ENCODE data around the gene MMS19.
"Not testable (repeated sequence)": the region's sequence is repeated elsewhere in the genome, so short reads cannot be mapped to it uniquely, and the experiment has no call there.

Gene MMS19

DNA sequence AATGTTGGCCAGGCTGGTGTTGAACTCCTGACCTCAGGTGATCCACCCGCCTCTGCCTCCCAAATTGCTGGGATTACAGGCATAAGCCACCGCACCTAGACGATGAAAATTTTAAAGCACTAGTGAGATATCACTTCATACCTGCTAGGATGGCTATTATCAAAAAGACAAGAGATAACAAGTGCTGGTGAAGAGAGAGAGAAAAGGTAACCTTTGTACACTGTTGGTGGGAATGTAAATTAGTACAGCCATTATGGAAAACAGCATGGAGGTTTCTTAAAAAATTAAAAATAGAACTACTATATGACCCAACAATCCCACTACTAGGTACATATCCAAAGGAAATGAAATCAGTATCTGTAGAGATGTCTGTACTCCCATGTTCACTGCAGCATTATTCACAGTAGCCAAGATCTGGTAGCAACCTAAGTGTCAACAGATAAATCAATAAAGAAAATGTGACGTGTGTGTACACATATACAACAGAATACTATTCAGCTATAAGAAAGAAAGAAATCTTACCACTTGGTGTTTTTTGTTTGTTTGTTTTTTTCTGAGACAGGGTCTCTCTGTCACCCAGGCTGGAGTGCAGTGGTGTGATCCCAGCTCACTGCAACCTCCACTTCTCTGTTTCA, 12.5 kb downstream of the MMS19 start:
- Mint-ChIP-seq H3K4me3 (no peak overlapping the region), H3K4me1 (peaks cover 5% of the 10 kb centered on the region), H3K27ac (no peak overlapping the region), H3K27me3 (ENCODE audit: low read depth) (no peaks in the 10 kb centered on the region), H3K9me3 (no peaks in the 10 kb centered on the region), H3K36me3 (ENCODE audit: low read depth) (peaks cover 21% of the 10 kb centered on the region)
- TF ChIP-seq, protein P1, sequence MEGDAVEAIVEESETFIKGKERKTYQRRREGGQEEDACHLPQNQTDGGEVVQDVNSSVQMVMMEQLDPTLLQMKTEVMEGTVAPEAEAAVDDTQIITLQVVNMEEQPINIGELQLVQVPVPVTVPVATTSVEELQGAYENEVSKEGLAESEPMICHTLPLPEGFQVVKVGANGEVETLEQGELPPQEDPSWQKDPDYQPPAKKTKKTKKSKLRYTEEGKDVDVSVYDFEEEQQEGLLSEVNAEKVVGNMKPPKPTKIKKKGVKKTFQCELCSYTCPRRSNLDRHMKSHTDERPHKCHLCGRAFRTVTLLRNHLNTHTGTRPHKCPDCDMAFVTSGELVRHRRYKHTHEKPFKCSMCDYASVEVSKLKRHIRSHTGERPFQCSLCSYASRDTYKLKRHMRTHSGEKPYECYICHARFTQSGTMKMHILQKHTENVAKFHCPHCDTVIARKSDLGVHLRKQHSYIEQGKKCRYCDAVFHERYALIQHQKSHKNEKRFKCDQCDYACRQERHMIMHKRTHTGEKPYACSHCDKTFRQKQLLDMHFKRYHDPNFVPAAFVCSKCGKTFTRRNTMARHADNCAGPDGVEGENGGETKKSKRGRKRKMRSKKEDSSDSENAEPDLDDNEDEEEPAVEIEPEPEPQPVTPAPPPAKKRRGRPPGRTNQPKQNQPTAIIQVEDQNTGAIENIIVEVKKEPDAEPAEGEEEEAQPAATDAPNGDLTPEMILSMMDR (IDR thresholded peaks at IDR 0.05; ENCODE audit: unreplicated experiment in 3 of 3), result no peak

DNA sequence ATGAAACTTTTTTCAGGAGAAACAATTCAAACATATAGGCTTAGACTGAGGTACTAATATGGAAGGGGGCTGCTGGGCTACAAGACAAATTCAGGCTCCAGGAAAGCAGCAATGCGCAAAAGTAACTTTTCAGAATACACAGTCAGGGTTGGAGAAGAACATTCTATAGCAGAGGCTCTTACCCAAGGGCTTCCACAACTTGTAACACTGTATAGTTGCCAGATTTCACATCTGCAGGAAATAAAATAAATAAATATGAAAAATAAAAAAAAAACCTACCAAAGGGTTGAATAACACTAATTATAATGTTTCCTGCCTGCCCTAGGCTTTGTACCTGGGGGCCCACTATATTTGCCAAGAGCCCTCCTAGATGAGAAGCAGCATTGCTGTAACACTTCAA, 14.3 kb downstream of the MMS19 start:
- Mint-ChIP-seq H3K9me3 (no peaks in the 10 kb centered on the region), H3K27ac (no peak overlapping the region), H3K36me3 (ENCODE audit: low read depth) (peaks cover 35% of the 10 kb centered on the region), H3K4me3 (no peak overlapping the region), H3K4me1 (no peaks in the 10 kb centered on the region), H3K27me3 (ENCODE audit: low read depth) (no peaks in the 10 kb centered on the region)
- TF ChIP-seq, protein P1 (IDR thresholded peaks at IDR 0.05; ENCODE audit: unreplicated experiment in 3 of 3), result no peak

DNA sequence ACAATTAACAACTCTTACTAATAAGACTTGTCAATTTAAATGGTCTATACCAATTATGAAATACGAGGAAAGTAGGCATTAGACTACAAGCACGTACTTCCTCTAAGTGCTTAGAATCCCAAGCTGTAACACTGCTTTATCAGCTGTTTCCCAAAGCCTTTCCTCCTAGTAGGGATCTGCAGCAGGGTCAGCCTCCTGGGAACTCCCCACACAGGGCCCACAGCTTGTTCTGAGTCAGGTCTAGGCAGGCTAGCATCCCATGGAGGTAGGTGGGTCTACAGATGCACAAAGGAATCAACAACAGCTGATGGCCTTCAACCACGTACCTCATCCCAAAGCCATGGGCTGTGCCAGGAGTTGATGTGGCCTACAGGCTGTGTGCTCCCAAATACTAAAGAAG, 14.7 kb downstream of the MMS19 start:
- H3K4me1 Mint-ChIP-seq, result no peaks in the 10 kb centered on the region
- no peaks in the 10 kb centered on the region for H3K27me3 Mint-ChIP-seq (ENCODE audit: low read depth)
- TF ChIP-seq, protein P1 (IDR thresholded peaks at IDR 0.05; ENCODE audit: unreplicated experiment in 3 of 3), result no peak
- H3K36me3 Mint-ChIP-seq (ENCODE audit: low read depth), result peaks cover 35% of the 10 kb centered on the region
- no peak overlapping the region for H3K4me3 Mint-ChIP-seq
- no peaks in the 10 kb centered on the region for H3K9me3 Mint-ChIP-seq
- no peak overlapping the region for H3K27ac Mint-ChIP-seq

DNA sequence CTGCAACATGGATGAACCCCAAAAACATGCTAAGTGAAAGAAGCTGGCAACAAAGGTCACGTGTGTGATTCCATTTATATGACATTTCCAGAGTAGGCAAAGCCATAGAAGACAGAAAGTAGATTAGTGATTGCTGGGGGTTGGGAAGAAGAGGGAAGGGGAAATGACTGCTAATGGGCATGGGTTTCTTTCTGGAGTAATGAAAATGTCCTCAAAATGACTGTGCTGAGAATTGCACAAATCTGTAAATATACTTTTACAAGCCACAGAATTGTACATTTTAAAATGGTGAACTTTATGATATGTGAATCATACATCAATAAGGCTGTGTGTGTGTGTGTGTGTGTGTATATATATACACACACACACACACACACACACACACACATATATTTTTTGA, 15.8 kb downstream of the MMS19 start:
- Mint-ChIP-seq H3K4me3 (no peak overlapping the region), H3K27ac (no peak overlapping the region), H3K36me3 (ENCODE audit: low read depth) (peaks cover 47% of the 10 kb centered on the region), H3K9me3 (no peaks in the 10 kb centered on the region), H3K27me3 (ENCODE audit: low read depth) (no peaks in the 10 kb centered on the region), H3K4me1 (no peaks in the 10 kb centered on the region)
- TF ChIP-seq, protein P1 (IDR thresholded peaks at IDR 0.05; ENCODE audit: unreplicated experiment in 3 of 3), result no peak

DNA sequence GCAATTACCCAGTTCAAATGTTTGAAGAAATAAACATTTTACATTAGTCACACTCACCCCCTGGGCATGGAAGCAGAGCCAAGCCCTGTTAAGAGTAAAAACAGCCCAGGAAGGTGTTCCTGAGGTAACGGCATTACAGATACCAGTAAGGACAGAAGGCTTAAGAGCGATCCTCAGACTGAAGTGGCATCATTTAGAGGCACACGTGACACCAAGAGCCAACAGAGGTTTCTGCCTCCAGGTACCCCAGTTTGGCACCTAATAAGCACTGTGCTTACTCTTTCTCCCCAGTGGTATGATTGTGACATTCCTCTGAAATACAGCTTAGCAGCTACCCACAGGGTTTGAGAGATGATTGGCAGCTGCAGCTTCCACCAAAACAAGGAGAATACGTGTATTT, 17.2 kb downstream of the MMS19 start:
- Mint-ChIP-seq H3K9me3 (no peaks in the 10 kb centered on the region), H3K4me1 (no peaks in the 10 kb centered on the region), H3K4me3 (no peak overlapping the region), H3K36me3 (ENCODE audit: low read depth) (peaks cover 60% of the 10 kb centered on the region), H3K27ac (no peak overlapping the region), H3K27me3 (ENCODE audit: low read depth) (no peaks in the 10 kb centered on the region)
- TF ChIP-seq, protein P1 (IDR thresholded peaks at IDR 0.05; ENCODE audit: unreplicated experiment in 3 of 3), result no peak

DNA sequence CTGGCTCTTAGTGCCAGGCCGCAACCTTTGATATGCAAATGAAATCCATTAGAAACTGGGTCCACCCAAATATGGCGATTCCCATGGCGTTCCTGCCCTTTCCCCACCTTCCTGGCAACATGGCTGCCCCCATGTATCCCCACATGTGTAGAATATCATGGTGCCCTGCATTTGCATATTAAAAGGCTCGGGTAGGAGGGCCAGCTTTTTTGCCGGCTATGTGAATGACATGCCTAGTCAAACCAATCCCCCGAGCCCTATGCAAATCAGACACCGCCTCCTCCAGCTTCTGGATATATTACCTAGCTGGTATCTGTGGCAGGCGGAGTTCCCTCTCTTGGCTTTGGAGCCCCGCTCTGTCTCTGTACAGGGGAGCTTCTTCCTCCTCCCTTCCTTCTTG, 18.3 kb downstream of the MMS19 start:
- H3K27me3 Mint-ChIP-seq (ENCODE audit: low read depth), result no peaks in the 10 kb centered on the region
- H3K4me1 Mint-ChIP-seq, result no peaks in the 10 kb centered on the region
- H3K9me3 Mint-ChIP-seq, result no peaks in the 10 kb centered on the region
- H3K36me3 Mint-ChIP-seq (ENCODE audit: low read depth), result peaks cover 63% of the 10 kb centered on the region
- TF ChIP-seq, protein P1 (IDR thresholded peaks at IDR 0.05; ENCODE audit: unreplicated experiment in 3 of 3), result no peak
- no peak overlapping the region for H3K4me3 Mint-ChIP-seq
- no peak overlapping the region for H3K27ac Mint-ChIP-seq

GRCh38 chr10:97479410-97479809, 18.8 kb downstream of the MMS19 start:
- not testable (repeated sequence) for H3K27ac Mint-ChIP-seq; H3K9me3 Mint-ChIP-seq; H3K4me3 Mint-ChIP-seq; H3K27me3 Mint-ChIP-seq (ENCODE audit: low read depth); H3K4me1 Mint-ChIP-seq
- H3K36me3 Mint-ChIP-seq (ENCODE audit: low read depth), result peaks cover 69% of the 10 kb centered on the region
